Measurements from ENCODE around the gene IKZF1. TPM values are rescaled to one million over a fixed set of nuclear protein-coding genes. Genes with fewer than 3 reads are reported as not detected.

Gene IKZF1
- total and polyA plus RNA-seq, 9 of the 15 experiments (the other 6 are each of a cell fraction or from before 2014, with no cell fraction given), result 12.6 to 85.3 (median 44.7) TPM

GRCh38 chr7:50449881-50450589, 145.5 kb downstream of the IKZF1 start, which contains the start of gene FIGNL1 (continued):
- TF ChIP-seq MGA (IDR thresholded peaks at IDR 0.05), result peak; percentile 87
- peak; percentile 59; the same call in 1 of the 2 replicates for TF ChIP-seq ZNF609 (CRISPR knock-in tag; IDR thresholded peaks at IDR 0.05; ENCODE audit: borderline replicate concordance)
- TF ChIP-seq SP1 (CRISPR knock-in tag; IDR thresholded peaks at IDR 0.05), result peak; percentile 60
- no peak for TF ChIP-seq MECOM (CRISPR knock-in tag; IDR thresholded peaks at IDR 0.05)
- no peak for TF ChIP-seq HOXB6 (CRISPR knock-in tag; IDR thresholded peaks at IDR 0.05; ENCODE audit: borderline replicate concordance)
- TF ChIP-seq ATF3 (IDR thresholded peaks at IDR 0.05), result peak; percentile 53; the same call in 1 of the 2 replicates
- TF ChIP-seq ATF3 (CRISPR knock-in tag; conservative IDR thresholded peaks at IDR 0.05), result no peak
- peak; percentile 87 for TF ChIP-seq SUPT5H (IDR thresholded peaks at IDR 0.05)
- peak; percentile 82 for TF ChIP-seq SAP30 (IDR thresholded peaks at IDR 0.05; ENCODE audit: borderline replicate concordance, insufficient read depth, low read depth, low read length, poor library complexity, severe bottlenecking)
- no peak for TF ChIP-seq PHB (CRISPR knock-in tag; IDR thresholded peaks at IDR 0.05)
